GM12878 (cell line): ENCODE measurements around the gene ZNF200.

Experiments used
- CTCF ChIP-seq, 3 experiments: IDR thresholded peaks in 2 of 3; conservative IDR thresholded peaks in 1 of 3; 2 replicates each; pipeline ENCODE4 v1.5.1; 2011; ENCODE audit warnings: low read depth in 3 of 3, low read length in 3 of 3, mild to moderate bottlenecking in 3 of 3, control low read depth in 2 of 3, moderate library complexity in 2 of 3, inconsistent platforms in 1 of 3, mixed read lengths in 1 of 3; ENCODE audit not compliant: control insufficient read depth in 2 of 3, insufficient read depth in 1 of 3; ENCODE audit errors: extremely low read depth in 1 of 3
- HDAC2 ChIP-seq: fragments of 200-600 bp; sonication (generic); IDR thresholded peaks from 2 replicates; pipeline ENCODE4 v1.6.1; 2017
- SP1 ChIP-seq: IDR thresholded peaks from one replicate; pipeline ENCODE4 v1.6.1; 2011; ENCODE audit warnings: low read depth, low read length
- YBX1 ChIP-seq: fragments of 450-650 bp; IDR thresholded peaks from 2 replicates; pipeline ENCODE4 v1.6.1; 2016; ENCODE audit warnings: antibody characterized with exemption
- ZBTB33 ChIP-seq: fragments of 450-650 bp; IDR thresholded peaks from 2 replicates; pipeline ENCODE4 v1.6.1; 2017; ENCODE audit warnings: mild to moderate bottlenecking

GRCh38 chr16:3187798-3188674 lies 46.9 kb downstream of the ZNF200 start, which contains the start of gene OR1F1:
- no peak for TF ChIP-seq HDAC2
- no peak for TF ChIP-seq ZBTB33
- TF ChIP-seq SP1: no peak
- no peak for TF ChIP-seq CTCF (IDR thresholded peaks at IDR 0.05 in 2 of 3, conservative IDR thresholded peaks at IDR 0.05 in 1 of 3; ENCODE audit: control insufficient read depth in 2 of 3, extremely low read depth in 1 of 3, insufficient read depth in 1 of 3, low read depth in 3 of 3, low read length in 3 of 3)
- no peak for TF ChIP-seq YBX1
